NCI-H187 (cell line): ENCODE results near the gene KDM2B.
"Not testable (repeated sequence)": the region's sequence is repeated elsewhere in the genome, so short reads cannot be mapped to it uniquely, and the experiment has no call there.

Source experiments
- DNase-seq, 2 experiments: peaks; one replicate each; lab custom pipeline; 2025; lab: John Stamatoyannopoulos, UW

KDM2B gene

DNA sequence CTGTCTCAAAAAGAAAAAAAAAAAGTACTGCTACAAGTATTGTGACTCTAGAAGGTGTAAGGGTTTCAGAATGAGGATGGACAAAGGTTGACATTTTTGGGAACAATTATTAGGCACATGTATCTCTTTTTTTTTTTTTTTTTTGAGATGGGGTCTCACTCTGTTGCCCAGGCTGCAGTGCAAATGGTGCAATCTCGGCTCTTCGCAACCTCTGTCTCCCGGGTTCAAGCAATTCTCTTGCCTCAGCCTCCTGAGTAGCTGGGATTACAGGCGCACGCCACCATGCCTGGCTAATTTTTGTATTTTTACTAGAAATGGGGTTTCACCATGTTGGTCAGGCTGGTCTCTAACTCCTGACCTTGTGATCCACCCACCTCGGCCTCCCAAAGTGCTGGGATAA lies 195.9 kb downstream of the KDM2B start:
- DNase-seq, result not testable (repeated sequence)

DNA sequence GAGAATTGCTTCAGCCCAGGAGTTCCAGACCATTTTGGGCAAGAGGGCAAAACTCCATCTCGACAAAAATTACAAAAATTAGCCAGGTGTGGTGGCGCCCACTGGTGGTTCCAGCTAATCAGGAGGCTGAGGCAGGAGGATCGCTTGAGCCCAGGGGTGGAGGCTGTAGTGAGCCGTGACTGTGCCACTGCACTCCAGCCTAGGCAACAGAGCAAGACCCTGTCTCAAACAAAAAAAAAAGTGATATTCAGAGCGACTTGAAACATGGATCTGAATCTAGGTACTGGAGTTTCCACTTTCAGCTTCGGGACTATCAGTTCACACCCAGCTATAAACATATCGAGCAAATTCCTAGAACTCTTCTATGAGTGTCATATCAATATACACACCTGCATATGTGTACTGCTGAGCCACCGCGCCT lies 197.2 kb downstream of the KDM2B start:
- no peak for DNase-seq

DNA sequence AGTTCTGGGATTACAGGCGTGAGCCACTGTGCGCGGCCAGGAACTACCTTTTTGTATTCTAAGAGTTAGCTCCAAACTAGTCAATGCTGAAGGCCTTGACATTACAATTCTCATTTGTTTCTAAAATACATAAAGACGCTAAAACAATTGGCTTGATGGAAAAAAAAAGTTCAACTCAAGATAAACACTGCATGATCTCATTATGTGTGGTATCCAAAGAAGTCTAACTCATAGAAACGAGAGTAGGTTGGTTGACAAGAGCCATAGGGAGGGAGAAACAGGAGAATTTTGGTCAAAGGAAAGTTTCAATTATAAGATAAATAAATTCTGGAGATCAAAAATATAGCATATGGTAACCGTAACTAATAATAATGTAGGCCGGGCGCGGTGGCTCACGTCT lies 200.9 kb downstream of the KDM2B start:
- DNase-seq, result no peak
